Caco-2 (cell line): ENCODE data around the gene KRT80. TPM values are rescaled to one million over a fixed set of nuclear protein-coding genes. Genes with fewer than 3 reads are reported as not detected.
A peak's percentile ranks its signal among the peaks of the same experiment; 100 is the strongest.

Source experiments
- BruUV-seq: library from RNA; stranded (reverse); fragments of 400-500 nt; replicated peaks from 2 replicates; lab custom pipeline; 2021; lab: Mats Ljungman, UMichigan
- CTCF ChIA-PET: fragments of 300-600 bp; sonication (Branson Sonifier 250); formaldehyde crosslinking; loops from one replicate; lab custom pipeline; 2022; ENCODE audit warnings: antibody characterized with exemption; lab: Charles Lee
- POLR2A ChIA-PET: fragments of 300-600 bp; sonication (Branson Sonifier 250); formaldehyde crosslinking; loops from one replicate; lab custom pipeline; 2022; ENCODE audit warnings: antibody characterized with exemption; lab: Charles Lee
- DNase-seq, 2 experiments: peaks; one replicate each; pipeline versions ENCODE4 v3.0.0 to v3.0.0-alpha.2; 2020 to 2022
- H3K27me3 ChIP-seq: replicated peaks from 2 replicates; pipeline ENCODE4 v1.6.0; 2011; ENCODE audit warnings: low read length; ENCODE audit not compliant: control insufficient read depth, insufficient read depth
- H3K36me3 ChIP-seq: 2 replicates; pipeline ENCODE4 v1.5.1; 2011; ENCODE audit warnings: low read length; ENCODE audit not compliant: control insufficient read depth, insufficient read depth
- H3K4me1 ChIP-seq: fragments of 250-450 bp; sonication (Bioruptor Pico); 2 replicates; pipeline ENCODE4 v1.5.1; 2020; ENCODE audit warnings: mild to moderate bottlenecking
- H3K4me3 ChIP-seq: 2 replicates; pipeline ENCODE4 v1.5.1; 2011; ENCODE audit warnings: low read depth, mild to moderate bottlenecking, control low read depth, low read length
- H3K9me3 ChIP-seq: fragments of 250-450 bp; sonication (Bioruptor Pico); 2 replicates; pipeline ENCODE4 v1.5.1; 2020; ENCODE audit warnings: mild to moderate bottlenecking, moderate library complexity
- H3K27ac Mint-ChIP-seq: one replicate; pipeline ENCODE4 v1.8.0; 2022; ENCODE audit warnings: mixed read lengths; ENCODE audit not compliant: unreplicated experiment
- H3K27me3 Mint-ChIP-seq: one replicate; pipeline ENCODE4 v1.8.0; 2022; ENCODE audit warnings: mixed read lengths; ENCODE audit not compliant: insufficient read depth, unreplicated experiment
- H3K36me3 Mint-ChIP-seq: one replicate; pipeline ENCODE4 v1.8.0; 2022; ENCODE audit warnings: mild to moderate bottlenecking, mixed read lengths; ENCODE audit not compliant: insufficient read depth, unreplicated experiment
- H3K4me1 Mint-ChIP-seq: one replicate; pipeline ENCODE4 v1.8.0; 2022; ENCODE audit warnings: low read depth, mixed read lengths; ENCODE audit not compliant: unreplicated experiment
- H3K4me3 Mint-ChIP-seq: one replicate; pipeline ENCODE4 v1.8.0; 2022; ENCODE audit warnings: mild to moderate bottlenecking, moderate library complexity, mixed read lengths; ENCODE audit not compliant: unreplicated experiment
- H3K9me3 Mint-ChIP-seq: one replicate; pipeline ENCODE4 v1.8.0; 2022; ENCODE audit warnings: mixed read lengths; ENCODE audit not compliant: unreplicated experiment
- intact Hi-C: fragments of 100-400 bp; cut with micrococcal nuclease; formaldehyde crosslinking; loops from one replicate; pipeline ENCODE4 v1.10.0; 2022; ENCODE audit not compliant: unreplicated experiment
- total RNA-seq: library from RNA; stranded (reverse); gene quantifications from 2 replicates; pipeline ENCODE4 v1.2.3, GENCODE V29; 2022
- TF ChIP-seq, protein P1 (sequence below), 2 experiments: fragments of 200-600 bp in 1 of 2; IDR thresholded peaks; 1 replicate in 1 of 2; 2 replicates in 1 of 2; pipeline versions ENCODE4 v1.5.1 to v1.8.0; 2011 to 2022; ENCODE audit warnings: antibody characterized with exemption in 1 of 2, control low read depth in 1 of 2, inconsistent platforms in 1 of 2, low read depth in 1 of 2, low read length in 1 of 2, mild to moderate bottlenecking in 1 of 2, moderate library complexity in 1 of 2; ENCODE audit not compliant: insufficient read depth in 1 of 2, severe bottlenecking in 1 of 2, unreplicated experiment in 1 of 2

The KRT80 gene
- total RNA-seq, 1 experiment from 2014 or later: 0.29 TPM

DNA sequence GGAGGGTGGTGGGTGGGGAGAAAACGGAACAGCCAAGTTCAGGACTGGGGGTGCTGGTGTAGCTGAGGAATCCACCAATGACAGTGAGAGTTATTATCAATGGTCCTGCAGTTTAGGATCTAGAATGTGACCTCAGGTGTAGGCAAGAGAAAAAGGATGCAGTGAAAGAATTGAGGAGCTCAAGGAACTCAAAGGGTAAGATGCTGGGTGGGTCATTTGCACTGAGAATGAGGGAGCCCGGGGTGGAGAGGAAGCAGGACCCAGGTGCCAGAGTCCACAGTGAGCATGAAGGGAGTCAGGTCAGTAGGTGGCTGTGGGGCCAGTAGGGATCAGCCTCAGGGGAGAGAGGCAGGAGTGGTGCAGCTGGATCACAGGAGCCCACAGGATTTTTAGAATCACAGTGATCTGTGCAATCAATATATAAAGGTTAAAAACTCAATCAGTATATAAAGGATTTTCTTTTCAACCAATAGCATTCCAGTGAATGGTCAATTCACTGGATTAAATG is 38.1 kb upstream of the KRT80 start:
- TF ChIP-seq, protein P1, sequence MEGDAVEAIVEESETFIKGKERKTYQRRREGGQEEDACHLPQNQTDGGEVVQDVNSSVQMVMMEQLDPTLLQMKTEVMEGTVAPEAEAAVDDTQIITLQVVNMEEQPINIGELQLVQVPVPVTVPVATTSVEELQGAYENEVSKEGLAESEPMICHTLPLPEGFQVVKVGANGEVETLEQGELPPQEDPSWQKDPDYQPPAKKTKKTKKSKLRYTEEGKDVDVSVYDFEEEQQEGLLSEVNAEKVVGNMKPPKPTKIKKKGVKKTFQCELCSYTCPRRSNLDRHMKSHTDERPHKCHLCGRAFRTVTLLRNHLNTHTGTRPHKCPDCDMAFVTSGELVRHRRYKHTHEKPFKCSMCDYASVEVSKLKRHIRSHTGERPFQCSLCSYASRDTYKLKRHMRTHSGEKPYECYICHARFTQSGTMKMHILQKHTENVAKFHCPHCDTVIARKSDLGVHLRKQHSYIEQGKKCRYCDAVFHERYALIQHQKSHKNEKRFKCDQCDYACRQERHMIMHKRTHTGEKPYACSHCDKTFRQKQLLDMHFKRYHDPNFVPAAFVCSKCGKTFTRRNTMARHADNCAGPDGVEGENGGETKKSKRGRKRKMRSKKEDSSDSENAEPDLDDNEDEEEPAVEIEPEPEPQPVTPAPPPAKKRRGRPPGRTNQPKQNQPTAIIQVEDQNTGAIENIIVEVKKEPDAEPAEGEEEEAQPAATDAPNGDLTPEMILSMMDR (IDR thresholded peaks at IDR 0.05; ENCODE audit: insufficient read depth in 1 of 2, low read depth in 1 of 2, low read length in 1 of 2, severe bottlenecking in 1 of 2, unreplicated experiment in 1 of 2): no peak
- no peaks in the 10 kb centered on the region for H3K36me3 ChIP-seq
- no peak overlapping the region for H3K4me3 ChIP-seq
- Mint-ChIP-seq H3K27ac (peak overlapping the region; percentile 60), H3K4me1 (peaks cover 46% of the 10 kb centered on the region), H3K27me3 (no peaks in the 10 kb centered on the region), H3K9me3 (peaks cover 10% of the 10 kb centered on the region), H3K36me3 (peaks cover 5% of the 10 kb centered on the region), H3K4me3 (no peak overlapping the region)
- ChIA-PET POLR2A (no interaction called here), CTCF (interaction anchor here (1.1 kb wide), 1 partner anchor 51 kb away, joined by 3 read pairs; no protein-coding TSS in a partner anchor)
- no TSS peak for BruUV-seq
- no peaks in the 10 kb centered on the region for H3K27me3 ChIP-seq
- no peak for DNase-seq
- no peaks in the 10 kb centered on the region for H3K9me3 ChIP-seq
- intact Hi-C loops: no loop called here
- H3K4me1 ChIP-seq: peaks cover 55% of the 10 kb centered on the region

DNA sequence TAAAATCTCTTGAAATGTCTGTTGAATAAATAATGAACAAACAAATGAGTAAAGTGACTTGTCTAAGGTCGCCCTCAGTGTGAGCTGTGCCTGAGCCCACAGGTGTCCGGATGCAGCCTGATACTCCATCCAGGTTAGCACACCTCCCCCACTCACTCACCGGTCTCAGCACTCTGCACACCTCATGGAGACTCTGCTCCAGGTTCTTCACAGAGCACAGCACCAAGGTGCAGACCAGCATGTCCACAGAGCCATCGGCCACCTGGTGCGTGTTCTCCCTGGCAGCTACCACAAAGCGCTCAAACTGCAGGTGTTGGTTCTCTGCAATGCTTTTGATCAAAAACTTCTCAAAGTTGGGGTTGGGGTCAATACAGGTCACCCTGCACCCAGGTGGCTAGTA is 37.1 kb upstream of the KRT80 start:
- TF ChIP-seq, protein P1 (IDR thresholded peaks at IDR 0.05; ENCODE audit: insufficient read depth in 1 of 2, low read depth in 1 of 2, low read length in 1 of 2, severe bottlenecking in 1 of 2, unreplicated experiment in 1 of 2): no peak
- Histone ChIP-seq H3K4me3 (no peak overlapping the region), H3K27me3 (no peaks in the 10 kb centered on the region), H3K4me1 (peaks cover 58% of the 10 kb centered on the region), H3K9me3 (no peaks in the 10 kb centered on the region), H3K36me3 (no peaks in the 10 kb centered on the region)
- Mint-ChIP-seq H3K27ac (no peak overlapping the region), H3K36me3 (no peaks in the 10 kb centered on the region), H3K4me1 (peaks cover 46% of the 10 kb centered on the region), H3K4me3 (no peak overlapping the region), H3K9me3 (peaks cover 10% of the 10 kb centered on the region), H3K27me3 (no peaks in the 10 kb centered on the region)
- DNase-seq: no peak
- ChIA-PET POLR2A (interaction anchor here (0.5 kb wide), 1 partner anchor 331 kb away, joined by 4 read pairs; no protein-coding TSS in a partner anchor), CTCF (no interaction called here)
- intact Hi-C loops: no loop called here
- no TSS peak for BruUV-seq

DNA sequence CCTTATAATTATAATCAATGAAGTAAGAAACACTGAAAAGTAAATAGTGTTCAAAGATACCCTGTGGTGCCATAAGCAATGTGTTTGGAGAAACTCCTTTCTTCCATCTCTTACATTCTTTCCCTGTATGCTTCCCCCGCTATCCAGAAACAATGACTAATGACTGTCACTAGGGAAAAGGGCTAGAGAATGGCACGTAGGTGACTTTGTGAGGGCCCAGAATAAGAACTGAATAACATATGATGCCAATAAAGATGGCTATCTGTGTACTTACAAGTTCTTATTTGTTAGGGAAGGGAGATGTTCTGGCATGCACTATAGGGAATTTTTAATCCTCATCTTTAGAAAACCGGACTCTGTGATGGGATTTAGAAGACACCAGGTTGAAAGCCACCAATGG is 36.6 kb upstream of the KRT80 start:
- Mint-ChIP-seq H3K4me1 (peaks cover 46% of the 10 kb centered on the region), H3K4me3 (no peak overlapping the region), H3K9me3 (peaks cover 10% of the 10 kb centered on the region), H3K27ac (no peak overlapping the region), H3K27me3 (no peaks in the 10 kb centered on the region), H3K36me3 (no peaks in the 10 kb centered on the region)
- no peak overlapping the region for H3K4me3 ChIP-seq
- DNase-seq: no peak
- H3K9me3 ChIP-seq: no peaks in the 10 kb centered on the region
- TF ChIP-seq, protein P1 (IDR thresholded peaks at IDR 0.05; ENCODE audit: insufficient read depth in 1 of 2, low read depth in 1 of 2, low read length in 1 of 2, severe bottlenecking in 1 of 2, unreplicated experiment in 1 of 2): no peak
- no peaks in the 10 kb centered on the region for H3K36me3 ChIP-seq
- no TSS peak for BruUV-seq
- peaks cover 59% of the 10 kb centered on the region for H3K4me1 ChIP-seq
- CTCF ChIA-PET: no interaction called here
- no peaks in the 10 kb centered on the region for H3K27me3 ChIP-seq
- intact Hi-C loops: no loop called here
- POLR2A ChIA-PET: no interaction called here
